Liver (tissue), 3 donors: Measurements from ENCODE around the gene RAB28.

Experiments
- EGR1 ChIP-seq, 2 donors: IDR thresholded peaks; 2 replicates each; pipeline ENCODE4 v1.6.1; 2016 to 2018; ENCODE audit warnings: antibody characterized with exemption in 2 of 2, low read depth in 2 of 2
- JUND ChIP-seq, 2 donors: IDR thresholded peaks; 2 replicates each; pipeline ENCODE4 v1.6.1; 2016; ENCODE audit warnings: antibody characterized with exemption in 2 of 2
- NR2F2 ChIP-seq: IDR thresholded peaks from 2 replicates; pipeline ENCODE4 v1.6.1; 2016; ENCODE audit warnings: antibody characterized with exemption
- SP1 ChIP-seq: IDR thresholded peaks from 2 replicates; pipeline ENCODE4 v1.6.1; 2018; ENCODE audit warnings: antibody characterized with exemption, mild to moderate bottlenecking
- TAF1 ChIP-seq: conservative IDR thresholded peaks from 2 replicates; pipeline ENCODE4 v1.6.1; 2016; ENCODE audit warnings: antibody characterized with exemption, mild to moderate bottlenecking
- TF ChIP-seq, protein P1 (sequence below): fragments of 150-350 bp; IDR thresholded peaks from 2 replicates; pipeline ENCODE4 v1.5.1; 2017; ENCODE audit warnings: improper control_type of control experiment, low read depth, low read length; ENCODE audit not compliant: missing input control
- TF ChIP-seq, protein P2 (sequence below): IDR thresholded peaks from 2 replicates; pipeline ENCODE4 v1.6.1; 2016; ENCODE audit warnings: antibody characterized with exemption
- TF ChIP-seq, protein P3 (sequence below): IDR thresholded peaks from 2 replicates; pipeline ENCODE4 v1.6.1; 2016; ENCODE audit warnings: antibody characterized with exemption
- TF ChIP-seq, protein P4 (sequence below): IDR thresholded peaks from 2 replicates; pipeline ENCODE4 v1.6.1; 2016; ENCODE audit warnings: antibody characterized with exemption, mild to moderate bottlenecking
- TF ChIP-seq, protein P5 (sequence below): IDR thresholded peaks from 2 replicates; pipeline ENCODE4 v1.6.1; 2016; ENCODE audit warnings: antibody characterized with exemption
- donor health status: healthy.
- donor health status: healthy.

DNA sequence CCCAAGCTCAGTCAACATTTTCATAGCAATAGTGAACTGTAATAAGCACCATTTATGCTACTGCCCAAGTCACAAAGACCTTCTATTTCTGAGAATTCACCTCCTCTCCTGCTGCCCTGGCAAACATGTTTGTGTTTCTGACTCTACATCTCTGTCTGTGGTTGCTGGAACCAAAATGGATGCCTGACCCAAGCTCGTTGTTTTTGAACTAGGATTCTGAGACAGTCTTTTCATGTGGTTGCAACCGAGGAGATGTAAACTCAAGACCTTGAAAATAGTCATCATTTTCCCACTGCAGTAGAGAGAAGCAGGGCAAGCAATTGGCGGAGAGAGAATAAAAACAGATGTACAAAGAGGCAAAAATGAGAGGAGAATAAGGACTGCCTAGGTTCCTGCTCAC lies 160.2 kb downstream of the RAB28 start:
- TF ChIP-seq, protein P1, sequence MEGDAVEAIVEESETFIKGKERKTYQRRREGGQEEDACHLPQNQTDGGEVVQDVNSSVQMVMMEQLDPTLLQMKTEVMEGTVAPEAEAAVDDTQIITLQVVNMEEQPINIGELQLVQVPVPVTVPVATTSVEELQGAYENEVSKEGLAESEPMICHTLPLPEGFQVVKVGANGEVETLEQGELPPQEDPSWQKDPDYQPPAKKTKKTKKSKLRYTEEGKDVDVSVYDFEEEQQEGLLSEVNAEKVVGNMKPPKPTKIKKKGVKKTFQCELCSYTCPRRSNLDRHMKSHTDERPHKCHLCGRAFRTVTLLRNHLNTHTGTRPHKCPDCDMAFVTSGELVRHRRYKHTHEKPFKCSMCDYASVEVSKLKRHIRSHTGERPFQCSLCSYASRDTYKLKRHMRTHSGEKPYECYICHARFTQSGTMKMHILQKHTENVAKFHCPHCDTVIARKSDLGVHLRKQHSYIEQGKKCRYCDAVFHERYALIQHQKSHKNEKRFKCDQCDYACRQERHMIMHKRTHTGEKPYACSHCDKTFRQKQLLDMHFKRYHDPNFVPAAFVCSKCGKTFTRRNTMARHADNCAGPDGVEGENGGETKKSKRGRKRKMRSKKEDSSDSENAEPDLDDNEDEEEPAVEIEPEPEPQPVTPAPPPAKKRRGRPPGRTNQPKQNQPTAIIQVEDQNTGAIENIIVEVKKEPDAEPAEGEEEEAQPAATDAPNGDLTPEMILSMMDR: no peak
- TF ChIP-seq SP1 (no peak), EGR1 (IDR thresholded peaks at IDR 0.05; ENCODE audit: low read depth in 2 of 2) (no peak), TAF1 (no peak), NR2F2 (no peak), JUND (IDR thresholded peaks at IDR 0.05) (no peak)
- TF ChIP-seq, protein P2, sequence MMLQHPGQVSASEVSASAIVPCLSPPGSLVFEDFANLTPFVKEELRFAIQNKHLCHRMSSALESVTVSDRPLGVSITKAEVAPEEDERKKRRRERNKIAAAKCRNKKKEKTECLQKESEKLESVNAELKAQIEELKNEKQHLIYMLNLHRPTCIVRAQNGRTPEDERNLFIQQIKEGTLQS: no peak
- TF ChIP-seq, protein P3, sequence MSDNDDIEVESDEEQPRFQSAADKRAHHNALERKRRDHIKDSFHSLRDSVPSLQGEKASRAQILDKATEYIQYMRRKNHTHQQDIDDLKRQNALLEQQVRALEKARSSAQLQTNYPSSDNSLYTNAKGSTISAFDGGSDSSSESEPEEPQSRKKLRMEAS: no peak
- TF ChIP-seq, protein P4, sequence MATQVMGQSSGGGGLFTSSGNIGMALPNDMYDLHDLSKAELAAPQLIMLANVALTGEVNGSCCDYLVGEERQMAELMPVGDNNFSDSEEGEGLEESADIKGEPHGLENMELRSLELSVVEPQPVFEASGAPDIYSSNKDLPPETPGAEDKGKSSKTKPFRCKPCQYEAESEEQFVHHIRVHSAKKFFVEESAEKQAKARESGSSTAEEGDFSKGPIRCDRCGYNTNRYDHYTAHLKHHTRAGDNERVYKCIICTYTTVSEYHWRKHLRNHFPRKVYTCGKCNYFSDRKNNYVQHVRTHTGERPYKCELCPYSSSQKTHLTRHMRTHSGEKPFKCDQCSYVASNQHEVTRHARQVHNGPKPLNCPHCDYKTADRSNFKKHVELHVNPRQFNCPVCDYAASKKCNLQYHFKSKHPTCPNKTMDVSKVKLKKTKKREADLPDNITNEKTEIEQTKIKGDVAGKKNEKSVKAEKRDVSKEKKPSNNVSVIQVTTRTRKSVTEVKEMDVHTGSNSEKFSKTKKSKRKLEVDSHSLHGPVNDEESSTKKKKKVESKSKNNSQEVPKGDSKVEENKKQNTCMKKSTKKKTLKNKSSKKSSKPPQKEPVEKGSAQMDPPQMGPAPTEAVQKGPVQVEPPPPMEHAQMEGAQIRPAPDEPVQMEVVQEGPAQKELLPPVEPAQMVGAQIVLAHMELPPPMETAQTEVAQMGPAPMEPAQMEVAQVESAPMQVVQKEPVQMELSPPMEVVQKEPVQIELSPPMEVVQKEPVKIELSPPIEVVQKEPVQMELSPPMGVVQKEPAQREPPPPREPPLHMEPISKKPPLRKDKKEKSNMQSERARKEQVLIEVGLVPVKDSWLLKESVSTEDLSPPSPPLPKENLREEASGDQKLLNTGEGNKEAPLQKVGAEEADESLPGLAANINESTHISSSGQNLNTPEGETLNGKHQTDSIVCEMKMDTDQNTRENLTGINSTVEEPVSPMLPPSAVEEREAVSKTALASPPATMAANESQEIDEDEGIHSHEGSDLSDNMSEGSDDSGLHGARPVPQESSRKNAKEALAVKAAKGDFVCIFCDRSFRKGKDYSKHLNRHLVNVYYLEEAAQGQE: no peak
- TF ChIP-seq, protein P5, sequence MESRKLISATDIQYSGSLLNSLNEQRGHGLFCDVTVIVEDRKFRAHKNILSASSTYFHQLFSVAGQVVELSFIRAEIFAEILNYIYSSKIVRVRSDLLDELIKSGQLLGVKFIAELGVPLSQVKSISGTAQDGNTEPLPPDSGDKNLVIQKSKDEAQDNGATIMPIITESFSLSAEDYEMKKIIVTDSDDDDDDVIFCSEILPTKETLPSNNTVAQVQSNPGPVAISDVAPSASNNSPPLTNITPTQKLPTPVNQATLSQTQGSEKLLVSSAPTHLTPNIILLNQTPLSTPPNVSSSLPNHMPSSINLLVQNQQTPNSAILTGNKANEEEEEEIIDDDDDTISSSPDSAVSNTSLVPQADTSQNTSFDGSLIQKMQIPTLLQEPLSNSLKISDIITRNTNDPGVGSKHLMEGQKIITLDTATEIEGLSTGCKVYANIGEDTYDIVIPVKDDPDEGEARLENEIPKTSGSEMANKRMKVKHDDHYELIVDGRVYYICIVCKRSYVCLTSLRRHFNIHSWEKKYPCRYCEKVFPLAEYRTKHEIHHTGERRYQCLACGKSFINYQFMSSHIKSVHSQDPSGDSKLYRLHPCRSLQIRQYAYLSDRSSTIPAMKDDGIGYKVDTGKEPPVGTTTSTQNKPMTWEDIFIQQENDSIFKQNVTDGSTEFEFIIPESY: no peak
